ENCODE results near the gene TAMM41.

GRCh38 chr3:11769704-11770476 is 76.8 kb downstream of the TAMM41 start:
- TF ChIP-seq TAF1 (conservative IDR thresholded peaks at IDR 0.05) (no peak), JUND (IDR thresholded peaks at IDR 0.05) (no peak), RAD21 (IDR thresholded peaks at IDR 0.05) (no peak), ATF3 (IDR thresholded peaks at IDR 0.05) (no peak), CTCF (IDR thresholded peaks at IDR 0.05; ENCODE audit: low read depth, low read length, missing input control) (no peak), REST (IDR thresholded peaks at IDR 0.05) (no peak), GABPA (IDR thresholded peaks at IDR 0.05 in 1 of 2, conservative IDR thresholded peaks at IDR 0.05 in 1 of 2) (no peak), RXRA (IDR thresholded peaks at IDR 0.05) (no peak), YY1 (IDR thresholded peaks at IDR 0.05) (no peak), SP1 (IDR thresholded peaks at IDR 0.05) (no peak), HNF4G (IDR thresholded peaks at IDR 0.05) (no peak), FOXA1 (IDR thresholded peaks at IDR 0.05) (no peak)
- TF ChIP-seq, protein P1, sequence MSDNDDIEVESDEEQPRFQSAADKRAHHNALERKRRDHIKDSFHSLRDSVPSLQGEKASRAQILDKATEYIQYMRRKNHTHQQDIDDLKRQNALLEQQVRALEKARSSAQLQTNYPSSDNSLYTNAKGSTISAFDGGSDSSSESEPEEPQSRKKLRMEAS (IDR thresholded peaks at IDR 0.05): no peak
